ENCODE measurements around the gene CTRL.

The CTRL gene

GRCh38 chr16:67965668-67966548 is 34.2 kb upstream of the CTRL start:
- DNase-seq (ENCODE audit: low spot score) = no peak

GRCh38 chr16:67964477-67965131 is 32.9 kb upstream of the CTRL start:
- DNase-seq (ENCODE audit: low spot score) = no peak
- TF ChIP-seq CTCF (IDR thresholded peaks at IDR 0.05; ENCODE audit: extremely low read depth, missing control alignments) = no peak

More at GRCh38 chr16:67965668-67966548, 34.2 kb upstream of the CTRL start:
- no peak for TF ChIP-seq CTCF (IDR thresholded peaks at IDR 0.05; ENCODE audit: extremely low read depth, missing control alignments)

- no peak for DNase-seq (ENCODE audit: low spot score)
- no peak for TF ChIP-seq CTCF (IDR thresholded peaks at IDR 0.05; ENCODE audit: extremely low read depth, missing control alignments)
Measured at GRCh38 chr16:67963662-67964321, 32.1 kb upstream of the CTRL start.

- no peak for DNase-seq (ENCODE audit: low spot score)
- TF ChIP-seq CTCF (IDR thresholded peaks at IDR 0.05; ENCODE audit: extremely low read depth, missing control alignments) = no peak
Measured at GRCh38 chr16:67963292-67963661, 31.6 kb upstream of the CTRL start.

- no peak for TF ChIP-seq CTCF (IDR thresholded peaks at IDR 0.05; ENCODE audit: extremely low read depth, missing control alignments)
Measured at GRCh38 chr16:67962135-67962534, 30.5 kb upstream of the CTRL start.

GRCh38 chr16:67961551-67961957 is 29.9 kb upstream of the CTRL start:
- no peak for TF ChIP-seq CTCF (IDR thresholded peaks at IDR 0.05; ENCODE audit: extremely low read depth, missing control alignments)
- no peak for DNase-seq (ENCODE audit: low spot score)

More at GRCh38 chr16:67962135-67962534, 30.5 kb upstream of the CTRL start:
- no peak for DNase-seq (ENCODE audit: low spot score)
